Smooth muscle cell (in vitro differentiated cells): Measurements from ENCODE around the gene CCDC142. TPM values are rescaled to one million over a fixed set of nuclear protein-coding genes. Genes with fewer than 3 reads are reported as not detected.

ENCODE experiments used
- DNase-seq: peaks from one replicate; lab custom pipeline; 2025; ENCODE audit not compliant: unreplicated experiment; lab: John Stamatoyannopoulos, UW
- H2AFZ ChIP-seq: fragments of 200-600 bp; sonication (generic); 2 replicates; pipeline ENCODE4 v1.6.0; 2016; ENCODE audit warnings: antibody characterized with exemption, low read depth, mild to moderate bottlenecking
- H3F3A ChIP-seq: fragments of 200-600 bp; sonication (generic); 2 replicates; pipeline ENCODE4 v1.6.0; 2017; ENCODE audit warnings: antibody characterized with exemption, low read depth
- H3K27ac ChIP-seq: fragments of 200-600 bp; sonication (generic); 2 replicates; pipeline ENCODE4 v1.5.1; 2016; ENCODE audit warnings: low read depth, mild to moderate bottlenecking
- H3K27me3 ChIP-seq: fragments of 200-600 bp; sonication (generic); 2 replicates; pipeline ENCODE4 v1.6.1; 2016; ENCODE audit warnings: low read depth, mild to moderate bottlenecking
- H3K36me3 ChIP-seq: fragments of 200-600 bp; sonication (generic); 2 replicates; pipeline ENCODE4 v1.5.1; 2016; ENCODE audit warnings: low read depth
- H3K4me1 ChIP-seq: fragments of 200-600 bp; sonication (generic); 2 replicates; pipeline ENCODE4 v1.5.1; 2016; ENCODE audit warnings: low read depth
- H3K4me2 ChIP-seq: fragments of 200-600 bp; sonication (generic); 2 replicates; pipeline ENCODE4 v1.6.0; 2016; ENCODE audit warnings: mild to moderate bottlenecking
- H3K4me3 ChIP-seq: fragments of 200-600 bp; sonication (generic); 2 replicates; pipeline ENCODE4 v1.5.1; 2016; ENCODE audit warnings: mild to moderate bottlenecking
- H3K79me2 ChIP-seq: fragments of 200-600 bp; sonication (generic); 2 replicates; pipeline ENCODE4 v1.6.0; 2016; ENCODE audit warnings: low read depth, mild to moderate bottlenecking
- H3K9ac ChIP-seq: fragments of 200-600 bp; sonication (generic); 2 replicates; pipeline ENCODE4 v1.6.0; 2016; ENCODE audit warnings: low read depth
- H3K9me3 ChIP-seq: fragments of 200-600 bp; sonication (generic); replicated peaks from 2 replicates; pipeline ENCODE4 v1.5.1; 2016; ENCODE audit warnings: low read depth
- H4K20me1 ChIP-seq: fragments of 200-600 bp; sonication (generic); 2 replicates; pipeline ENCODE4 v1.6.0; 2016; ENCODE audit warnings: low read depth
- CTCF ChIP-seq: fragments of 200-600 bp; sonication (generic); IDR thresholded peaks from 2 replicates; pipeline ENCODE4 v1.5.1; 2017; ENCODE audit warnings: borderline replicate concordance, mild to moderate bottlenecking, antibody characterized with exemption; ENCODE audit not compliant: insufficient read depth, poor library complexity, severe bottlenecking
- WGBS: methylation state at CpG from one replicate; pipeline ENCODE4 v1.1.7; 2016; ENCODE audit warnings: low lambda C conversion rate; 5-methylcytosine and 5-hydroxymethylcytosine counted together
- polyA plus RNA-seq: library from polyadenylated mRNA; unstranded; fragments of >200 nt; fragmentation: Nextera tagmentation; extraction: Ambion mirVana; gene quantifications from 2 replicates; pipeline ENCODE4 v1.2.1, GENCODE V29; 2016
- total RNA-seq: library from RNA; depleted of rRNA; stranded (reverse); fragments of >200 nt; gene quantifications from 2 replicates; pipeline ENCODE4 v1.2.3, GENCODE V29; 2014

The CCDC142 gene
- total and polyA plus RNA-seq, 2 experiments from 2014 or later = 5.5 to 7.7 TPM

- H3K27ac ChIP-seq = peak overlapping the region; percentile 47
- TF ChIP-seq CTCF = no peak
- no peaks in the 10 kb centered on the region for H3K36me3 ChIP-seq
- H3K9me3 ChIP-seq = no peaks in the 10 kb centered on the region
- H3K4me3 ChIP-seq = peak overlapping the region; percentile 61
- H3F3A ChIP-seq = peaks cover 5% of the 10 kb centered on the region
- H3K4me1 ChIP-seq = peaks cover 34% of the 10 kb centered on the region
- H3K79me2 ChIP-seq = peaks cover 22% of the 10 kb centered on the region
- 2% methylated on average over 65 of the region's 67 CpGs for WGBS
- peak overlapping the region; percentile 36 for H3K9ac ChIP-seq
- H2AFZ ChIP-seq = peak overlapping the region; percentile 82
- peak; percentile 43 for DNase-seq
- peaks cover 4% of the 10 kb centered on the region for H4K20me1 ChIP-seq
- peak overlapping the region; percentile 94 for H3K4me2 ChIP-seq
- peaks cover 37% of the 10 kb centered on the region for H3K27me3 ChIP-seq
Measured at GRCh38 chr2:74502720-74503505, 20.1 kb upstream of the CCDC142 start.

- Histone ChIP-seq H4K20me1 (peaks cover 4% of the 10 kb centered on the region), H3F3A (peaks cover 5% of the 10 kb centered on the region), H3K36me3 (no peaks in the 10 kb centered on the region), H3K27me3 (peaks cover 44% of the 10 kb centered on the region), H3K4me1 (peaks cover 38% of the 10 kb centered on the region), H3K79me2 (peaks cover 22% of the 10 kb centered on the region), H3K4me2 (peak overlapping the region; percentile 94), H3K9ac (no peak overlapping the region), H2AFZ (peak overlapping the region; percentile 82), H3K27ac (no peak overlapping the region), H3K9me3 (no peaks in the 10 kb centered on the region), H3K4me3 (peak overlapping the region; percentile 61)
- no peak for TF ChIP-seq CTCF
- DNase-seq = no peak
- 9% methylated on average over 31 of the region's 32 CpGs for WGBS
Measured at GRCh38 chr2:74502147-74502719, 19.4 kb upstream of the CCDC142 start.

- Histone ChIP-seq H3K27me3 (peaks cover 49% of the 10 kb centered on the region), H3K9me3 (no peaks in the 10 kb centered on the region), H3F3A (peaks cover 6% of the 10 kb centered on the region), H2AFZ (no peak overlapping the region), H3K27ac (no peak overlapping the region), H3K4me1 (peaks cover 34% of the 10 kb centered on the region), H3K36me3 (no peaks in the 10 kb centered on the region), H3K4me3 (peak overlapping the region; percentile 61), H3K9ac (no peak overlapping the region), H3K79me2 (peaks cover 17% of the 10 kb centered on the region), H4K20me1 (peaks cover 4% of the 10 kb centered on the region), H3K4me2 (peak overlapping the region; percentile 94)
- WGBS = 52% methylated on average over 18 of the region's 18 CpGs
- no peak for DNase-seq
- TF ChIP-seq CTCF = no peak
Measured at GRCh38 chr2:74501335-74502071, 18.7 kb upstream of the CCDC142 start.
